ENCODE data around the gene CDK5RAP1. TPM values are rescaled to one million over a fixed set of nuclear protein-coding genes. Genes with fewer than 3 reads are reported as not detected.

CDK5RAP1 gene
- total and polyA plus RNA-seq, 2 donors = 25.6 to 62.6 TPM

GRCh38 chr20:33410081-33410742 is 8.9 kb upstream of the CDK5RAP1 start:
- Histone ChIP-seq H3K27ac (ENCODE audit: low read depth in 1 of 2, low read length in 1 of 2) (no peak overlapping the region), H3K4me3 (ENCODE audit: low read length in 2 of 2) (no peak overlapping the region), H3K27me3 (ENCODE audit: control insufficient read depth in 2 of 2, insufficient read depth in 1 of 2, low read length in 1 of 2) (no peaks in the 10 kb centered on the region), H3K4me1 (ENCODE audit: control insufficient read depth in 2 of 2, insufficient read depth in 2 of 2, low read length in 2 of 2) (no peaks in the 10 kb centered on the region), H3K36me3 (ENCODE audit: control insufficient read depth in 2 of 2, insufficient read depth in 2 of 2, low read length in 1 of 2) (peaks cover 16 to 25% of the 10 kb centered on the region in 2 donors), H3K9me3 (ENCODE audit: control insufficient read depth in 2 of 2, insufficient read depth in 1 of 2, low read length in 1 of 2) (peaks cover 1 to 5% of the 10 kb centered on the region in 2 donors)
- WGBS = 97% methylated on average over 15 of the region's 15 CpGs
- no peak for DNase-seq (ENCODE audit: low read depth in 6 of 9, low spot score in 9 of 9)

GRCh38 chr20:33408716-33409654 is 7.7 kb upstream of the CDK5RAP1 start:
- peaks cover 16 to 25% of the 10 kb centered on the region in 2 donors for H3K36me3 ChIP-seq (ENCODE audit: control insufficient read depth in 2 of 2, insufficient read depth in 2 of 2, low read length in 1 of 2)
- no peak overlapping the region for H3K4me3 ChIP-seq (ENCODE audit: low read length in 2 of 2)
- peaks cover 1 to 5% of the 10 kb centered on the region in 2 donors for H3K9me3 ChIP-seq (ENCODE audit: control insufficient read depth in 2 of 2, insufficient read depth in 1 of 2, low read length in 1 of 2)
- no peaks in the 10 kb centered on the region for H3K4me1 ChIP-seq (ENCODE audit: control insufficient read depth in 2 of 2, insufficient read depth in 2 of 2, low read length in 2 of 2)
- DNase-seq (ENCODE audit: low read depth in 6 of 9, low spot score in 9 of 9) = no peak
- no peaks in the 10 kb centered on the region for H3K27me3 ChIP-seq (ENCODE audit: control insufficient read depth in 2 of 2, insufficient read depth in 1 of 2, low read length in 1 of 2)
- 81% methylated on average over 18 of the region's 18 CpGs for WGBS
- no peak overlapping the region for H3K27ac ChIP-seq (ENCODE audit: low read depth in 1 of 2, low read length in 1 of 2)

GRCh38 chr20:33408313-33408712 is 7.0 kb upstream of the CDK5RAP1 start:
- peaks cover 16 to 25% of the 10 kb centered on the region in 2 donors for H3K36me3 ChIP-seq (ENCODE audit: control insufficient read depth in 2 of 2, insufficient read depth in 2 of 2, low read length in 1 of 2)
- no peak overlapping the region for H3K4me3 ChIP-seq (ENCODE audit: low read length in 2 of 2)
- peaks cover 1 to 5% of the 10 kb centered on the region in 2 donors for H3K9me3 ChIP-seq (ENCODE audit: control insufficient read depth in 2 of 2, insufficient read depth in 1 of 2, low read length in 1 of 2)
- no peak for DNase-seq (ENCODE audit: low read depth in 6 of 9, low spot score in 9 of 9)
- no peak overlapping the region for H3K27ac ChIP-seq (ENCODE audit: low read depth in 1 of 2, low read length in 1 of 2)
- H3K4me1 ChIP-seq (ENCODE audit: control insufficient read depth in 2 of 2, insufficient read depth in 2 of 2, low read length in 2 of 2) = no peaks in the 10 kb centered on the region
- H3K27me3 ChIP-seq (ENCODE audit: control insufficient read depth in 2 of 2, insufficient read depth in 1 of 2, low read length in 1 of 2) = no peaks in the 10 kb centered on the region
- WGBS = 96% methylated on average over 12 of the region's 12 CpGs

GRCh38 chr20:33407796-33408195 is 6.5 kb upstream of the CDK5RAP1 start:
- peaks cover 1 to 5% of the 10 kb centered on the region in 2 donors for H3K9me3 ChIP-seq (ENCODE audit: control insufficient read depth in 2 of 2, insufficient read depth in 1 of 2, low read length in 1 of 2)
- no peak overlapping the region for H3K4me3 ChIP-seq (ENCODE audit: low read length in 2 of 2)
- H3K27ac ChIP-seq (ENCODE audit: low read depth in 1 of 2, low read length in 1 of 2) = no peak overlapping the region
- no peaks in the 10 kb centered on the region for H3K4me1 ChIP-seq (ENCODE audit: control insufficient read depth in 2 of 2, insufficient read depth in 2 of 2, low read length in 2 of 2)
- H3K36me3 ChIP-seq (ENCODE audit: control insufficient read depth in 2 of 2, insufficient read depth in 2 of 2, low read length in 1 of 2) = peaks cover 16 to 25% of the 10 kb centered on the region in 2 donors
- 91% methylated on average over 4 of the region's 4 CpGs for WGBS
- H3K27me3 ChIP-seq (ENCODE audit: control insufficient read depth in 2 of 2, insufficient read depth in 1 of 2, low read length in 1 of 2) = no peaks in the 10 kb centered on the region
- DNase-seq (ENCODE audit: low read depth in 6 of 9, low spot score in 9 of 9) = no peak

GRCh38 chr20:33407251-33407650 is 5.9 kb upstream of the CDK5RAP1 start:
- no peaks in the 10 kb centered on the region for H3K27me3 ChIP-seq (ENCODE audit: control insufficient read depth in 2 of 2, insufficient read depth in 1 of 2, low read length in 1 of 2)
- peaks cover under 1 to 2% of the 10 kb centered on the region in 2 donors for H3K4me1 ChIP-seq (ENCODE audit: control insufficient read depth in 2 of 2, insufficient read depth in 2 of 2, low read length in 2 of 2)
- no peak for DNase-seq (ENCODE audit: low read depth in 6 of 9, low spot score in 9 of 9)
- no peak overlapping the region for H3K4me3 ChIP-seq (ENCODE audit: low read length in 2 of 2)
- no peak overlapping the region for H3K27ac ChIP-seq (ENCODE audit: low read depth in 1 of 2, low read length in 1 of 2)
- peaks cover 0 to 5% of the 10 kb centered on the region in 2 donors for H3K9me3 ChIP-seq (ENCODE audit: control insufficient read depth in 2 of 2, insufficient read depth in 1 of 2, low read length in 1 of 2)
- H3K36me3 ChIP-seq (ENCODE audit: control insufficient read depth in 2 of 2, insufficient read depth in 2 of 2, low read length in 1 of 2) = peaks cover 16 to 22% of the 10 kb centered on the region in 2 donors
- 91% methylated on average over 1 of the region's 1 CpG for WGBS

- 98% methylated on average over 2 of the region's 2 CpGs for WGBS
- Histone ChIP-seq H3K4me1 (ENCODE audit: control insufficient read depth in 2 of 2, insufficient read depth in 2 of 2, low read length in 2 of 2) (peaks cover 15 to 16% of the 10 kb centered on the region in 2 donors), H3K27ac (ENCODE audit: low read depth in 1 of 2, low read length in 1 of 2) (no peak overlapping the region), H3K36me3 (ENCODE audit: control insufficient read depth in 2 of 2, insufficient read depth in 2 of 2, low read length in 1 of 2) (peaks cover 8% of the 10 kb centered on the region in 2 donors), H3K4me3 (ENCODE audit: low read length in 2 of 2) (no peak overlapping the region), H3K27me3 (ENCODE audit: control insufficient read depth in 2 of 2, insufficient read depth in 1 of 2, low read length in 1 of 2) (no peaks in the 10 kb centered on the region), H3K9me3 (ENCODE audit: control insufficient read depth in 2 of 2, insufficient read depth in 1 of 2, low read length in 1 of 2) (peaks cover 0 to 5% of the 10 kb centered on the region in 2 donors)
- DNase-seq (ENCODE audit: low read depth in 6 of 9, low spot score in 9 of 9) = no peak
These were observed 3.0 kb upstream of the CDK5RAP1 start for GRCh38 chr20:33404281-33404680.

- Histone ChIP-seq H3K27ac (ENCODE audit: low read depth in 1 of 2, low read length in 1 of 2) (peak overlapping the region in 1 of 2 donors; percentile 27), H3K36me3 (ENCODE audit: control insufficient read depth in 2 of 2, insufficient read depth in 2 of 2, low read length in 1 of 2) (peaks cover under 1 to 4% of the 10 kb centered on the region in 2 donors), H3K9me3 (ENCODE audit: control insufficient read depth in 2 of 2, insufficient read depth in 1 of 2, low read length in 1 of 2) (no peaks in the 10 kb centered on the region), H3K4me3 (ENCODE audit: low read length in 2 of 2) (peak overlapping the region; percentile 73 to 85), H3K27me3 (ENCODE audit: control insufficient read depth in 2 of 2, insufficient read depth in 1 of 2, low read length in 1 of 2) (no peaks in the 10 kb centered on the region), H3K4me1 (ENCODE audit: control insufficient read depth in 2 of 2, insufficient read depth in 2 of 2, low read length in 2 of 2) (peaks cover 15 to 16% of the 10 kb centered on the region in 2 donors)
- WGBS = 63% methylated on average over 8 of the region's 8 CpGs
- no peak for DNase-seq (ENCODE audit: low read depth in 6 of 9, low spot score in 9 of 9)
These were observed 626 bp upstream of the CDK5RAP1 start for GRCh38 chr20:33401921-33402369.

- WGBS = under 1% methylated on average over 8 of the region's 8 CpGs
- peak overlapping the region; percentile 73 to 85 for H3K4me3 ChIP-seq (ENCODE audit: low read length in 2 of 2)
- peak overlapping the region; percentile 58 to 85 for H3K27ac ChIP-seq (ENCODE audit: low read depth in 1 of 2, low read length in 1 of 2)
- no peaks in the 10 kb centered on the region for H3K27me3 ChIP-seq (ENCODE audit: control insufficient read depth in 2 of 2, insufficient read depth in 1 of 2, low read length in 1 of 2)
- peaks cover 15 to 16% of the 10 kb centered on the region in 2 donors for H3K4me1 ChIP-seq (ENCODE audit: control insufficient read depth in 2 of 2, insufficient read depth in 2 of 2, low read length in 2 of 2)
- H3K36me3 ChIP-seq (ENCODE audit: control insufficient read depth in 2 of 2, insufficient read depth in 2 of 2, low read length in 1 of 2) = peaks cover 6 to 13% of the 10 kb centered on the region in 2 donors
- peak in 4 of 9 donors; percentile 13 to 51 (median 16) for DNase-seq (ENCODE audit: low read depth in 6 of 9, low spot score in 9 of 9)
- no peaks in the 10 kb centered on the region for H3K9me3 ChIP-seq (ENCODE audit: control insufficient read depth in 2 of 2, insufficient read depth in 1 of 2, low read length in 1 of 2)
These were observed 521 bp downstream of the CDK5RAP1 start for GRCh38 chr20:33400812-33401183.

- Histone ChIP-seq H3K4me1 (ENCODE audit: control insufficient read depth in 2 of 2, insufficient read depth in 2 of 2, low read length in 2 of 2) (peaks cover 15 to 16% of the 10 kb centered on the region in 2 donors), H3K36me3 (ENCODE audit: control insufficient read depth in 2 of 2, insufficient read depth in 2 of 2, low read length in 1 of 2) (peaks cover 9 to 14% of the 10 kb centered on the region in 2 donors), H3K9me3 (ENCODE audit: control insufficient read depth in 2 of 2, insufficient read depth in 1 of 2, low read length in 1 of 2) (no peaks in the 10 kb centered on the region), H3K27ac (ENCODE audit: low read depth in 1 of 2, low read length in 1 of 2) (no peak overlapping the region), H3K4me3 (ENCODE audit: low read length in 2 of 2) (peak overlapping the region in 1 of 2 donors; percentile 73), H3K27me3 (ENCODE audit: control insufficient read depth in 2 of 2, insufficient read depth in 1 of 2, low read length in 1 of 2) (no peaks in the 10 kb centered on the region)
- DNase-seq (ENCODE audit: low read depth in 6 of 9, low spot score in 9 of 9) = no peak
- 88% methylated on average over 6 of the region's 6 CpGs for WGBS
These were observed 1.4 kb downstream of the CDK5RAP1 start for GRCh38 chr20:33399924-33400323.

All from thymus (tissue), 11 donors.